HG03097 (cell line): ENCODE data around the gene TIMM23.
A peak's percentile ranks its signal among the peaks of the same experiment; 100 is the strongest.
"Not testable (repeated sequence)": the region's sequence is repeated elsewhere in the genome, so short reads cannot be mapped to it uniquely, and the experiment has no call there.

ENCODE experiments used
- ATAC-seq: cut with Tn5 transposase; IDR thresholded peaks from one replicate; pipeline ENCODE4 v1.9.1; 2021; ENCODE audit not compliant: unreplicated experiment, low FRiP score

The TIMM23 gene

DNA sequence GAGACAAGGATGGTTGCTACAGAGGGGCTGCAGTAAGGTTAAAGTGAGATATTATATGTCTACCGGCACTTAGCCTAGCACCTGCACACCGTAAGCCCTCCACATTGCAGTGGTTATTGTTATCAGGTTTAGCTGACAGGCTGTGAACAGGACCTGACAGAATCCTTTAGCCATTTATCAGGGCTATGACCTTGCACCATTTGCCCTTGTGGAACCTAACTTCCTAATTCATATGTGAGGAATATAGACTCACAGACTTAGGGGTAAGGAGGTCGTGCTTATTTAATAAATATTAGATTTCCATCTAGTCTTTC lies 48.0 kb downstream of the TIMM23 start:
- ATAC-seq: no peak

DNA sequence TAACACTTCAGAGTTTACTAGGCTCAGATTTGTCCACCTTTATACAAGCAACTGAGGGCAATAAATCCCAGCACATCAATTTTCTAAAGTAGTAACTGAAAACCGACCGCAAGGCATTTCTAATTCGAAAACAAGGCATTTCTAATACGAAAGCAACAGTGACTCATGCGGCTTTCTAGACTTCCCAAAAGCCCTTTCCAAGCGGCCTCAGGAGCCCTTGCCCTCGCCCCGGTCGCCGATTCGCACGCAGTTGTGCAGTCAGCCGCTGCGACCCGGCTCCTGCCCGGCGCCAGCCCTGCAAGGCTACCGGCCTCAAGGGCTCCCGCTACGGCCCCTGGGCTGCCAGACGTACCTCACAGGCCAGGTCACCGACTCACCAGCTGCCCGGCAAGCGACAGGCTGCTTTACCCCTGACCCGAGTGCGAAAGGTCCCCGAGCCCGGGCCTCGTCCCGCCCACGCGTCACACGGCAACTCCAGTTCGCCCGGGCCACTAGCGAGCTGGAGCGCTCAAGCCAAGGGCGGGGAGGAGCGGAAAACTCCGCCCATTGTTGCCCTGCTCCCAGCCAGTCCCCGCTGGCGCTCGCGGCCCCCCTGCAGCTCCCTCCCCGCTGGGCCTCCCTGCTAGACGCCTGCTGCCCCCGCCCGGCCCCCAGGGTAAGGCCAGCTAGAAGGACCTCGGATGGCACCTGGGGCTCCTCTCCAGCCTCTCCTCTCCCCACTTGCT lies 50.9 kb downstream of the TIMM23 start:
- peak; percentile 90 for ATAC-seq

DNA sequence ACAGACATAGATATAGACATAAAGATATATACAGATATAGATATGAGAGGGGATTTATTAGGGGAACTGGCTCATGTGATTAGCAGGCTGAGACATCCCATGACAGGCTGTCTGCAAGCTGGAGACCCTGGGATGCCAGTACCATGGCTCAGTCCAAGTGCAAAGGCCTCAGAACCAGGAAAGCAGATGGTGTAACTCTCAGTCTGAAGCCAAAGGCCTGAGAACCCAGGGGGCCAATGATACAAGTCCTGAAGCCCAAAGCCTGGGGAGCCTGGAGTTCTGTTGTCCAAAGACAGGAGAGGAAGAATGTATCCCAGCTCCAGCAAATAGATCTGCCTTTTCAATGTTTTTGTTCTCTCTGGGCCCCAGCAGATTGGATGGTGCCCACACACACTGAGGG lies 52.7 kb downstream of the TIMM23 start:
- ATAC-seq: no peak

DNA sequence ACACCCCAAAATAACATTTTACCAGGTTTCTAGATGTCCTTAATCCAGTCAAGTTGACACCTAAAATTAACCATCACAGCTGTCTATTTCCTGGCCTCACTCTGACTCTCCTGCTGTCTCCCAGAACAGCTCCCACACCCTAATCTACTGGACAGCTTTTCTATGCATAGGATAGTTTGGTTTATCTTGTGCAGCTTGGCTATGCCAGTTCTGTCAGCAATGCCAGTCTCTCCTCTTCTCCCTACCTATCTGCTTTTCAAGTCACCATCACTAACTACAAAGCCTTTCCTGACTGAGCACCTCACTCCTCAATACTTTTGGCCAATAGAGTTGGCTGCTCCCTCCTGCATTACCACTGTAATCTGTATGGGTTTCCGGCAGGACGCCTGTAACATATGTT lies 53.1 kb downstream of the TIMM23 start:
- no peak for ATAC-seq

DNA sequence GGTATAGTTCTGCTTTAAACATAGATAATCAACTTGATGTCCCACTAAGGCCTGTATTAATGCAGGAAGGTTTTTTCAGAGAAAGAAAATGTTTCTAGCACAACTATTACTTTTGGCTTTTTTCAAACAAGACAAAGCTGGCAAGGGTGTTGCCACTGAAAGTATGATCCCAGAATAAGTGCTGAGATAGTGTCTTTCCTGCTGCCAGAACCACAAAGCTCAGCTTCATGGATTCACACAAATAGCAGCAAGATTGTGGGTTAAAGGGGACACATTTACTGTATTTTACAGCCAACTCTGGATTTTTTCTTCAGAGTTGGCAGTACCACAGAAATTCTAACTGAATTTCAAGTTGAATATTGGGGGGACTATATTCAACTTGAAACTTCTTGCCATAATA lies 53.8 kb downstream of the TIMM23 start:
- no peak for ATAC-seq

DNA sequence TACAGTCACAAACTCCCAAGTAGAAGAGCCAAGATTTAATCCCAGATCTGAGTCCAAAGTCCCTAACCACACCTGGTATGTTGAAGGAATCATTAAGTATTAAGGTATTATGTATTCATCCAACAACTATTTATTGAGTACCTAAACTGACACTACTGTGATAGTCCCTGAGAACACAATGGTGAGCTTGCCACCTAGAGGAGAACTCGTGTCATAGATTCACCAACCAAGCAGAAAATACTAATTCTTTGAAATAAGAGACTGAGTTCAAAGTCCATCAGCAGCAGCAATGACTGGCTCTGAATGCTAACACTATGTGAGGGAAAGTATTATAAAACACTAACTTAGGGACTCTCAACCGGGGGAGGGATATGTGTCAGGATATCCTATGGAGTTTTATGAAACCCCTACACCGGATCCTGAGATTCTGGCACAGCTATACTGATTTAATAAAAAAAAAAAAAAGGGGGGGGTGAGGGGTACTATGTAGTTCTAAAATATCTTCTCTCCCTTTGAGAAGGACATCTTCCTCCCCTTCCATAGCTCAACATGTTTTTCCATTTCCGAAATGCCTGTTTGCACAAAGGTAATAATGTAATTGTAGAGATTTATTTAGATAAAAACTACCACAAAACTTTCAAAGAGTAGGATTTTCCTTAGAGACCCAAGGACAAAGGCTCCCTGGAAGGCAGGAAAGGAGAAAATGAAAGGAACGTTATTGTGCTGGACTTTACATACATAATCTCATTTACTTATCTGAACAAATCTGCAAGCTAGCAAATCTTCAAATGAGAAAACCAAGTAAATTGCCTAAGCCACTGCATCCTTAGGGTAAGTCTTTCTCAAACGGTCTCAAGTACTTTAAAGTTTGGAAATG lies 56.5 kb downstream of the TIMM23 start:
- no peak for ATAC-seq

DNA sequence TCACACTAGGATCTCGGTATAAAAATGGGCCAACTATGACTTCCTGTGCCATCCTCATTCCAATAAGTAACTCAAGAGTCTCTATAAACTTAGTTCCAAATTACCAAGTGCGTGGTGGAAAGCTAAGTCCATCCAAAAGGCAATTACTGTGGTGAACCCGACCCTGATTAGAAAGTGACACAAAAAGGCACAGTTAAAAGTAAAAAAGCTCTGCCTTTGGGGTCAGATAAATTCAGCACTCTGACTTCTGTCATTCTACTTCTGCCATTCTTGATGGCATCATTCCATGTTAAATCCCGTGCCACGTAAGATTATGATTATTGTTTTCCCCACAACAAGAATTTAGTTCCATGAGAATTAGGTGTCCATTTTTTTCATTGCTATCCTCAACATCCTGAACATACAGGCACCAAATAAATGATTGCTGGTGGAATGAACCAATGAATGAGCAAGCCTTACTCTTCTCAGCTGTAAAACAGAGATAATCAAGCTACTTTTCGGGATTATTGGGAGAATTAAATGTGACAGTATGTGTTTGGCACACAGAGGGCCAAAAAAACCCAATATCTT lies 57.3 kb downstream of the TIMM23 start:
- ATAC-seq: no peak

DNA sequence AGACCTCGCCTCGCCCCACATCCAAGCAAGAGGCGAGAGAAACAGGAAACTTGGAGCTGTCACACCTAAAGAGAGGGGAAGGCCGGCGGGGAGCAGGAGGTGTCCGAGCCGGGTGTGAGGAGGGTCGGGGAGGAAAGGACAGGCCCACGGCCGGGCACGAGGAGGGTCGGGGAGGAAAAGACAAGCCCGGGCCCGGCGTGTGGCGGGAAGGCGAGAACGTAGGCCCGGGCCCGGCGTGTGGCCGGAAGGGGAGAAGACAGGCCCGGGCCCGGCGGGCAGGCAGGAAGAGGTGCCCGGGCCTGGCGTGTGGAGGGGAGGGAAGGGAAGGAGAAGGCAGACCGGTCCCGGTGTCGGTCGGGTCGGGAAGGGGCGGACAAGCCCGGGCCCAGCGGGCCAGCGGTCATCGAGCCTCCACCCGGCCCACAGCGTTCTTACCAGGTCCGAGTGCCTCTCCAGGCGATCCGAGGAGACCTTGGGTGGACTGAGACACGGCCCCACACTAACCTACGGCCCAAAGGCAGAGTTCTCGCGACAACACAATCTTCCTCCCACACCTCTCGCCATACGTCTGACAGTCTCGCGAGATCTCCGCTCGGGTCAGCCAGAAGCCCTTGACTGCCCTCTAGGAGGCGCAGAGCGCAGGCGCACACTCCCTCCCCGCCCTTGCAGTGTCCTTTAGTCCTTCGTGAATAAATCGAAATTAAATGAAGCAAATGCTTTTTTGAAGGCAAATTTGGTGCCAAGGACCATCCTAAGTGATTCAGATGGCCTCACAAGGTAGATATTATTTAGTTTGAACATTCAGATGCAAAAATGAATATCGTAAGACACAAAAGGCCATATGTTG lies 58.0 kb downstream of the TIMM23 start, which contains the start of gene NCOA4:
Gene NCOA4, minus strand, starts transcription at position 533 of the 847 bp plus-strand sequence. CDS start 13,943 bp downstream, outside the sequence.
- ATAC-seq: peak; percentile 90

DNA sequence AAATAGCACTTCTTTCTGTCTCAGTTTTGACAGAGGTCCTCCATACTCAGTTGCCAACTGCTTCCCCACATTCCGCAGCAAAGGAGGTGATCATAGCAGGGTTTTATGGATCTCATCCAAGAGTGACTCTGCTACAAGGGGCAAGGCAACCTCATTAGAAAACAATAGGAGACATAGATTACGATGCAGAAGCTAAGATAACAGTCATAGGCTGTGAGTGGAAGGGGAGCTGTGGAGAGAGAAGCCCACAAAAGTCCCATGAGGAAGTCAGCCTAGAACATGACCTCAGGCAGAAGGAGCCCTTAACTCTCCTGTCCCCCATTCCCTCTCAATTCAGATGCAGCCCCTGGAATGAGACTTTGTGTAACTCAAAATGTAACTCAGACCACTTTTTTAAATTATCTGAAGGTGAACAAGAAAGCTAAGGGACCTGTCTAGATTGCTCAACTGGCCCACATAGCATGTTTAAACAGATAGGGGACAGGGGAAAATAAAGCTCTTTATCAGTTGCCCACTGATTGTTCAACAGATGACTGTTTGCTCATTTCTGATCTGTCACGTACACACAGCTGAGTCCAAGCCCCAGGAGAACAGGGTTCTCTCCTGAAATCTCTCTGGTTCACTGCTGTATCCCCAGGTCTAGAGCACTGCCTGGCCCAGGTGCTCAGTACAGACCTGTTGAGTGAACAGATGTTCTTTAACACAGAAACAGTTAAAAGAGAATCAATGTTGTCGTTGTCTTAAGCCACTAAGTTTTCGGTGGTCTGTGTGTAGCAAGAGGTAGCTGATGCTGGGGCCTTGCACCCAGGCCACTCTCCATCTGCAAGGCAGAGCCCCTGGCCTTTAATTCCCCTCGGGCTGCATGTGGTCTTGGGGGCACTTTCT lies 59.6 kb downstream of the TIMM23 start:
- ATAC-seq: no peak

DNA sequence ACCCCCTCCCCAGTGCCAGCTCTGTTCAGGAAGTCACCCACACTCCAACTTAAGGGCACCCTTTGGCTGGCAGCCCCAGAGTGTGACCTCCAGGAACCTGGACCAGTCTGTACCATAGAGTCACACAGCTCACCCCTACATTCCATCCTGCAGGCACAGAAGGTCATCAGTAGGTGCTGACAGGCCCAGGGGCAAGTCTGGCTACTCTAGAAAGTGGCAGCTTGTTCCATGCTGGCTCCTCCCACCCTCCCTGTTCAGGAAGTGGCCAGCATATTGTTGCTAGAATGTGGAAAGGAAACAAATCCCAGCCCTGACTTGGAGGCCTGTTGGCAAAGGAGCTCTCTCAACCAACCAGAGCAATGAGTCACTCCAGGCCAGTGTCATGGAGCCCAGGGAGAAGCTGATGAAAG lies 61.3 kb downstream of the TIMM23 start:
- ATAC-seq: no peak

DNA sequence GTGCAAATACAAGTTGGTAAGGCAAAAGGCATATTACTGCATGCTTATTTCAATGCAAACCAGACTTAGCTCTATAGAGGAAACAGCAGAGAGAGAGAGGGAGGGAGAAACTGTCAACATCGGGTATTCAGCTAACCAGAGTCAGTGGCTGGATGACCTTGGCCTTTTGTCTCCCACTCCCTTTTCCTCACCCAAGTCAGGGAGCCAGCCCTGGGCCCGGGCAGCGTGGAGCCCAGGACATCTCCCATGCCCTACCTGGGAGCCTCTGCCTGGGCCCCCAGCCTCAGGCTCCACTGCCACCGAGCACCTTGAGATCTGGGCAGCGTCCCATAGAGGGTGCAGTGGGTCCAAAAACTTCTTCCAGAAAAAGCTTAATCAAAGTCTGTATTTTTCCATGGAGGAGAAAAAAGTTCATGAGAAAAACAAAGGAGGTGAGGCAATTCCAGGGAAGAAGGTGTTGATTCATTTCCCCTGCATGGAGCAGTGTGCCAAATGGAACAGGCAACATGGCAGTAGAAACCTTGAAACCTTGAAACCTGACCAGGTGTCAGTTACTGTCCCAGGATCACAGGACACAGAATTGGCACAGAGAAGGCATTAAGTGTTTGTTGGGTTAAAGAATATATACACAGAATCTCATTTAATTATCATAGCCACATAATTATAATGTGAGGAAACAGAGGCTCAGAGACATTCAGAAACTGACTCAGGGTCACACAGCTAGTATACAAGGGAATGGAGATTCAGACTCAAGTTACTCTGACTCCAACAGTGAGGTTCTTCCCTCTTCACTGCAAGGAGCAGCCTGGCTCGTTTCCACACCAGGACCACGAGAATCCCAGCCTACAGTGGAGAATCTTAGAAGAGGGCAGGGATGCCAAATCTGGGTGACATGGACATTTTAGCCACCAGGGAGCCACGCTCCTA lies 63.9 kb downstream of the TIMM23 start:
- ATAC-seq: no peak

DNA sequence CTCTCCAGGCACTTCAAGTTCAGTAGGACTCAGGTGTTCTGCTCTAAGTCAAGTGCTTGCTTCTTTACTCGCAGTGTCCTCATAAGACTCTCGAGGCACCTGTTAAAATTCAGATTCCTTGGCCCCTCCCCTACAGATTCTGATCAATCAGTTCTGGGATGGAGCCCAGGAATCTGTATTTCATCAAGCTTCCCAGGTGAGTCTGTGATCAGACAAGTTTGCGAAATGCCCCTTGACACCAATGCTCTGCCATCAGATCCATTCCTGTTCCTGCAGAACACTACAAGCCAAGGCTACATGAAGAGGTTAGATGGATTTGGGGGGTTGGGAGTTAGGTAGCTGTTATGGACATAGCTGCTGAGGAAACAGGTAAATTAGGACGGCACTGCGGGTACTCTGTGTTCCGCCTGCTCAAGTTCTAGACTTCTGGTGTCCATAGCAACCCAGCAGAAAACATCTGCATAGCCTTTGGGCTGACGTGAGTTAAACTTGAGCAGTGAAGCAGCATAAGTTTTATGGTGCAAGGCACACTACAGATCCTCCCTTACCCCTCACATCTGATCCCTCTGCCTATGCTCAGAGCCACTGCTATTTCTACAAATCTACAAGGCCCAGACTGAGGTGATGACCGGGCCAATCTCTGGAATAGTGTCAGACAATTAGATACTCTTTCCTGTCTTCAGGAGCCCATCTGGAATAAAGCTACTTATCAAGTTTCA lies 65.0 kb downstream of the TIMM23 start:
- ATAC-seq: no peak

DNA sequence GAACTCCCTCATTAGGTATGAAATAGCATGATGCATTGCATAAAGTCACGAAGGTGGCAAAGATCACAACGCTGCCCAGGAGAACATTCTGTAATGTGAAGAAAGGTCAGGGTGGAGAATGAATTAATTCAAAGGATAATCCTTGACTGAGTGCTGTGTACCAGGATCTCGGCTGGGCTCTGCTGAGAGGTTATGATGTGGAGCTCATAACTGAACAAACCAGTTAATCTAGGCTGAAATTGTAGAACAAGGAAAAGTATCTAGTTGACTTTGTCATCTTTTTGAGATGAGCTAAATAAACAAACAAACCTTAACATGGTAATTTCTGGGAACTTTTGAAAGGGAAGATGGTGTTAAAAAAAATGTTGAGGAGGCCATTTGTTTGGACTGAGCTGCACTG lies 67.7 kb downstream of the TIMM23 start:
- ATAC-seq: no peak

DNA sequence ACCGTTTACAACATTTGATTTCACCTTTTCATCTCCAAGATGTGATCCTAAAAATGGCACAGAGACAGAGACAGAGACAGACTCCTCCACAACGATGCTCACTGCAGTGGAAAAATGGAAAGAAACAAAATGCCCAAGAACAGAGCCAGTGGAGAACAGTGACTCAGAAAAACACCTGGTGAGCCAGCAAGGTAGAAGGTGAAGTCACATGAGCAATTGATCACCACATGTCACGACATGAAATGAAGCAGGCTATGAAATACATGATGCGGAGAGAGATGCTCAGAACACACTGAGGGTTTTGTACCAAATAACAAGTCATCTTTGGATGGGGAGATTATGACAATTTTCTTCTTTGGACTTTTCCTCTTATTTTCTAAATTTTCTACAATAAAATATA lies 70.2 kb downstream of the TIMM23 start:
- ATAC-seq: no peak

DNA sequence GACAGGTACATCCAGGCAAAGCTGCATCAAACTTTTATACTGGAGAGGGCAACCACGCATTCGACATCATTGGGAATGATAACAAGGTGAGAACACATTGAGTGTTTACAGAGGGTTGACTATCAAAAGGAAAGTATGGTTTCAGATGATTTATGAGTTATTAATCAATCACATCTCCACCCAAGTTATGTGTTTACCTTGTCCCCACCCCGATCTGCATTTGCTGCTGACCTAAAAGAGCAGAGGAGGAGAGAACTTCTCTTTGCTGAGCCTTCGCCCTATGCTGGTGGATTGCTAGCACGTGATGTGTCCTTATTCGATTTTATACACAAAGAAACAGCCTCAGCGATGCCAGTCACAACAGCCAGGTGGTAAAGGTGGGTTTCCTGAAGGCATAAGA lies 74.0 kb downstream of the TIMM23 start, which contains the start of gene MSMB:
Gene MSMB, minus strand, starts transcription at position 9 of the 400 bp plus-strand sequence. CDS start 32 bp downstream, outside the sequence.
- ATAC-seq: no peak

DNA sequence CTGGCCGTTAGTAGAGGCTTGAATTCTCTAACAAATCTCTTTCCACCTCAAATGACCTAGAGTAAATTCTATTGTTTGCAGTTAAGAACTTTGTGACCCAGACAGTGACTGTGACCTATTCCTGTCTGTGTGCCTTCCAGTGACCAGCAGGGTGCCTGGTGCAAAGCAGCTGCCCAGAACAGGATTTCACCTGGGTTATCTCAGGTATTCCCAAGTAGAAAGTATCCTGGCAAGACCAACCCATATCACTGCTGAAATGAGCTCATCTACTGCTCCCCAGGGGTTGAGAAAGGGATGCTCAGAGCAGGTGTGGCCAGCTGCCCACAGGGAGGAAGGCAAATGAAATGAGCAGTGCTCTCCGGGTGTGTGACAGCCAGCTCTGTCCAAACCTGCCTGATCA lies 75.9 kb downstream of the TIMM23 start:
- no peak for ATAC-seq

DNA sequence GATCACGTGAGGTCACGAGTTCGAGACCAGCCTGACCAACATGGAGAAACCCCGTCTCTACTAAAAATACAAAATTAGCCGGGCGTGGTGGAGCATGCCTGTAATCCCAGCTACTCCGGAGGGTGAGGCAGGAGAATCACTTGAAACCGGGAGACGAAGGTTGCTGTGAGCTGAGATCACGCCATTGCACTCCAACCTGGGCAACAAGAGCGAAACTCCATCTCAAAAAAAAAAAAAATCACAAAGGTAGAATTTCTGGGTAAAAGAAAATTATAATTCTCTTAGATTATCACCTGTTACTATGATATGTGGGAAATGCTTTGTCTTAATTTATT lies 77.2 kb downstream of the TIMM23 start:
- ATAC-seq: not testable (repeated sequence)
